BLaER1 treated with 17β-estradiol and CSF1 and Interleukin-3, amounts not matched to agents 10 nM and 100 nM (cell line): ENCODE measurements around the gene PCDHA6.
"Not testable (repeated sequence)": the region's sequence is repeated elsewhere in the genome, so short reads cannot be mapped to it uniquely, and the experiment has no call there.

Source experiments
- H3K27ac ChIP-seq, 11 experiments: shearing (Covaris generic); formaldehyde crosslinking; 2 replicates each; pipeline ENCODE4 v1.8.1; 2022
- H3K27me3 ChIP-seq, 11 experiments: shearing (Covaris generic); formaldehyde crosslinking; 2 replicates each; pipeline ENCODE4 v1.8.1; 2022
- H3K36me3 ChIP-seq, 11 experiments: shearing (Covaris generic); formaldehyde crosslinking; 2 replicates each; pipeline ENCODE4 v1.8.1; 2022
- H3K4me1 ChIP-seq, 10 experiments: shearing (Covaris generic); formaldehyde crosslinking; 2 replicates each; pipeline ENCODE4 v1.8.1; 2022
- H3K4me2 ChIP-seq, 11 experiments: shearing (Covaris generic); formaldehyde crosslinking; 2 replicates each; pipeline ENCODE4 v1.8.1; 2022
- H3K4me3 ChIP-seq, 10 experiments: shearing (Covaris generic); formaldehyde crosslinking; 2 replicates each; pipeline ENCODE4 v1.8.1; 2022
- H3K9ac ChIP-seq, 11 experiments: shearing (Covaris generic); formaldehyde crosslinking; 2 replicates each; pipeline ENCODE4 v1.8.1; 2022
- H3K9me3 ChIP-seq, 11 experiments: shearing (Covaris generic); formaldehyde crosslinking; replicated peaks in 1 of 11; 2 replicates each; pipeline ENCODE4 v1.8.1; 2022
- H4K20me1 ChIP-seq, 11 experiments: shearing (Covaris generic); formaldehyde crosslinking; 2 replicates each; pipeline ENCODE4 v1.8.1; 2022
- Cebpa-rat ChIP-seq, 11 experiments: shearing (Covaris generic); IDR thresholded peaks; 2 replicates each; pipeline ENCODE4 v1.8.1; 2022

The PCDHA6 gene

DNA sequence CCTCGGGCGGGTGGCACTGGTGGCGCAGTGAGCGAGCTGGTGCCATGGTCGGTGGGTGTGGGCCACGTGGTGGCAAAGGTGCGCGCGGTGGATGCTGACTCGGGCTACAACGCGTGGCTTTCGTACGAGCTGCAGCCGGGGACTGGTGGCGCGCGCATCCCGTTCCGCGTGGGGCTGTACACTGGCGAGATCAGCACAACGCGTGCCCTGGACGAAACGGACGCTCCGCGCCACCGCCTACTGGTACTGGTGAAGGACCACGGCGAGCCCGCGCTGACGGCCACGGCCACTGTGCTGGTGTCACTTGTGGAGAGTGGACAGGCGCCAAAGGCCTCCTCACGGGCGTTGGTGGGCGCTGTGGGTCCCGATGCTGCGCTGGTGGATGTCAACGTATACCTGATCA is 18.9 kb upstream of the PCDHA6 start:
- Histone ChIP-seq H3K4me3 (no peak overlapping the region), H3K9me3 (peaks cover 34 to 76% (median 42%) of the 10 kb centered on the region in 11 experiments), H3K27me3 (no peaks in the 10 kb centered on the region), H3K27ac (no peak overlapping the region), H3K4me1 (no peaks in the 10 kb centered on the region), H3K36me3 (no peaks in the 10 kb centered on the region), H4K20me1 (no peaks in the 10 kb centered on the region), H3K4me2 (no peak overlapping the region), H3K9ac (no peak overlapping the region)
- no peak for TF ChIP-seq Cebpa-rat (IDR thresholded peaks at IDR 0.05)

DNA sequence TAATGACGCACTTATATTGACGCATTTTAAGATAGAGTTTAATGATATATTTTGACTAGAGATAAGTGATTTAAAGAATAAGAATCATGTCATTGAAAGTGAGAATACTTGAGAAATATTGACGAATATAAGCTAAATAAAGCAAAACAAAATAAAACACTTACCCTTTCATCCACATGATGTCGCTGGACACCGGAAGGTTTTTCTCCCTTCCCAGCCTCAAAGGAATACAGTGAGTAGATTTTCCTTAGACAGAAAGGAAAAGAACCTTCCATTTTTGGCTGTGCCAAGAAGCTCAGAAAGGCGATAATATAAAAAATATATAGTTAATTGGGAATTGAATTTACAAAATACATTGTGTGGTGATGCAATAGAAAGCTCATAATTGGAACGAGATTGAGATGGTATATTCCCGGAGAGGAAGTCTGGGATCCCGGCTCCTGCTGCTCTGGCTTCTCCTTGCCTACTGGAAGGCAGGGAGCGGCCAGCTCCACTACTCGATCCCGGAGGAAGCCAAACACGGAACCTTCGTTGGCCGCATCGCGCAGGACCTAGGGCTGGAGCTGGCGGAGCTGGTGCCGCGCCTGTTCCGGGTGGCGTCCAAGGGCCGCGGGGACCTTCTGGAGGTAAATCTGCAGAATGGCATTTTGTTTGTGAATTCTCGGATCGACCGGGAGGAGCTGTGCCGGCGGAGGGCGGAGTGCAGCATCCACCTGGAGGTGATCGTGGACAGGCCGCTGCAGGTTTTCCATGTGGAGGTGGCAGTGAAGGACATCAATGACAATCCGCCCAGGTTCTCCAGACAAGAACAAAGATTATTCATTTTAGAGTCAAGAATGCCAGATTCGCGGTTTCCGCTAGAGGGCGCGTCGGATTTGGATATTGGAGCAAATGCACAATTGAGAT is 6.1 kb upstream of the PCDHA6 start, which contains the start of gene PCDHA5:
PCDHA5 (plus strand) TSS at position 239 of the 906 bp plus-strand sequence.
- H3K4me2 ChIP-seq = no peak within 1 kb of the TSS
- H3K4me1 ChIP-seq = no peaks in the 10 kb centered on the region
- H4K20me1 ChIP-seq = no peaks in the 10 kb centered on the region
- no peaks in the 10 kb centered on the region for H3K27me3 ChIP-seq
- TF ChIP-seq Cebpa-rat (IDR thresholded peaks at IDR 0.05) = no peak
- H3K27ac ChIP-seq = no peak within 1 kb of the TSS
- H3K36me3 ChIP-seq = no peaks in the 10 kb centered on the region
- peaks cover 27 to 46% (median 32%) of the 10 kb centered on the region in 11 experiments for H3K9me3 ChIP-seq
- H3K4me3 ChIP-seq = no peak within 1 kb of the TSS; a peak in 1 of 20 replicates
- H3K9ac ChIP-seq = no peak within 1 kb of the TSS

DNA sequence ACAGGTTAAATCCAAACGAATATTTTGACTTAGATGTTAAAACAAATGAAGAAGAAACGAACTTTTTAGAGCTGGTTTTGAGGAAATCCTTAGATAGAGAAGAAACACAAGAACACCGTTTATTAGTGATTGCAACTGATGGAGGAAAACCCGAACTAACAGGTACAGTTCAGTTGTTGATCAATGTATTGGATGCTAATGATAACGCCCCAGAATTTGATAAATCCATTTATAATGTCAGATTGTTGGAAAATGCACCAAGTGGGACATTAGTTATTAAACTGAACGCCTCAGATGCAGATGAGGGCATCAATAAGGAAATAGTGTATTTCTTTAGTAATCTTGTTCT is 5.5 kb upstream of the PCDHA6 start:
- Histone ChIP-seq H3K27ac (no peak overlapping the region), H3K36me3 (no peaks in the 10 kb centered on the region)

DNA sequence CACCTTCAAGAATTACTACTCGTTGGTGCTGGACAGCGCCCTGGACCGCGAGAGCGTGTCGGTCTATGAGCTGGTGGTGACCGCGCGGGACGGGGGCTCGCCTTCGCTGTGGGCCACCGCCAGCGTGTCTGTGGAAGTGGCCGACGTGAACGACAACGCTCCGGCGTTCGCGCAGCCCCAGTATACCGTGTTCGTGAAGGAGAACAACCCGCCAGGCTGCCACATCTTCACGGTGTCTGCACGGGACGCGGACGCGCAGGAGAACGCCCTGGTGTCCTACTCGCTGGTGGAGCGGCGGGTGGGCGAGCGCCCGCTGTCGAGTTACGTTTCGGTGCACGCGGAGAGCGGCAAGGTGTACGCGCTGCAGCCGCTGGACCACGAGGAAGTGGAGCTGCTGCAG is 4.8 kb upstream of the PCDHA6 start:
- not testable (repeated sequence) for H3K36me3 ChIP-seq, H3K27me3 ChIP-seq, H4K20me1 ChIP-seq, H3K9ac ChIP-seq, H3K4me1 ChIP-seq, H3K4me2 ChIP-seq, H3K27ac ChIP-seq, H3K4me3 ChIP-seq
- peaks cover 31 to 45% (median 36%) of the 10 kb centered on the region in 11 experiments for H3K9me3 ChIP-seq

More for the DNA sequence above, 5.5 kb upstream of the PCDHA6 start:
- Histone ChIP-seq H3K27me3 (no peaks in the 10 kb centered on the region), H3K4me3 (no peak overlapping the region), H3K4me1 (no peaks in the 10 kb centered on the region), H3K9ac (no peak overlapping the region), H4K20me1 (no peaks in the 10 kb centered on the region), H3K9me3 (peaks cover 27 to 40% (median 32%) of the 10 kb centered on the region in 11 experiments), H3K4me2 (no peak overlapping the region)
- no peak for TF ChIP-seq Cebpa-rat (IDR thresholded peaks at IDR 0.05)

DNA sequence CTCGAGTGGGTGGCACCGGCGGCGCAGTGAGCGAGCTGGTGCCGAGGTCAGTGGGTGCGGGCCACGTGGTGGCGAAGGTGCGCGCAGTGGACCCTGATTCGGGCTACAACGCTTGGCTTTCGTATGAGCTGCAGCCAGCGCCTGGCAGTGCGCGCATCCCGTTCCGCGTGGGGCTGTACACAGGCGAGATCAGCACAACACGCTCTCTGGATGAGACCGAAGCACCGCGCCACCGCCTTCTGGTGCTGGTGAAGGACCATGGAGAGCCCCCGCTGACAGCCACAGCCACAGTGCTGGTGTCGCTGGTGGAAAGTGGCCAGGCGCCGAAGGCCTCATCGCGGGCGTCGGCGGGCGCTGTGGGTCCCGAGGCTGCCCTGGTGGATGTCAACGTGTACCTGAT is 4.3 kb upstream of the PCDHA6 start:
- no peaks in the 10 kb centered on the region for H3K27me3 ChIP-seq
- no peak overlapping the region for H3K27ac ChIP-seq
- no peak overlapping the region for H3K9ac ChIP-seq
- H4K20me1 ChIP-seq = no peaks in the 10 kb centered on the region
- TF ChIP-seq Cebpa-rat (IDR thresholded peaks at IDR 0.05) = no peak
- H3K4me1 ChIP-seq = no peaks in the 10 kb centered on the region
- peaks cover 36 to 50% (median 41%) of the 10 kb centered on the region in 11 experiments for H3K9me3 ChIP-seq
- no peaks in the 10 kb centered on the region for H3K36me3 ChIP-seq
- H3K4me2 ChIP-seq = no peak overlapping the region
- no peak overlapping the region for H3K4me3 ChIP-seq

- H3K9ac ChIP-seq = no peak overlapping the region
- H3K9me3 ChIP-seq = peaks cover 31 to 49% (median 38%) of the 10 kb centered on the region in 11 experiments
- no peaks in the 10 kb centered on the region for H3K27me3 ChIP-seq
- H3K36me3 ChIP-seq = no peaks in the 10 kb centered on the region
- H3K4me1 ChIP-seq = no peaks in the 10 kb centered on the region
- H3K27ac ChIP-seq = no peak overlapping the region
- no peaks in the 10 kb centered on the region for H4K20me1 ChIP-seq
- H3K4me3 ChIP-seq = no peak overlapping the region
- H3K4me2 ChIP-seq = no peak overlapping the region
- TF ChIP-seq Cebpa-rat (IDR thresholded peaks at IDR 0.05) = no peak
Observed at GRCh38 chr5:140828362-140828737, 590 bp downstream of the PCDHA6 start.

GRCh38 chr5:140829511-140830501 is 2.0 kb downstream of the PCDHA6 start:
- H3K4me3 ChIP-seq, H4K20me1 ChIP-seq, H3K27ac ChIP-seq, H3K9ac ChIP-seq, H3K27me3 ChIP-seq, H3K4me2 ChIP-seq, H3K36me3 ChIP-seq, H3K4me1 ChIP-seq: not testable (repeated sequence)
- peaks cover 29 to 43% (median 33%) of the 10 kb centered on the region in 11 experiments for H3K9me3 ChIP-seq

DNA sequence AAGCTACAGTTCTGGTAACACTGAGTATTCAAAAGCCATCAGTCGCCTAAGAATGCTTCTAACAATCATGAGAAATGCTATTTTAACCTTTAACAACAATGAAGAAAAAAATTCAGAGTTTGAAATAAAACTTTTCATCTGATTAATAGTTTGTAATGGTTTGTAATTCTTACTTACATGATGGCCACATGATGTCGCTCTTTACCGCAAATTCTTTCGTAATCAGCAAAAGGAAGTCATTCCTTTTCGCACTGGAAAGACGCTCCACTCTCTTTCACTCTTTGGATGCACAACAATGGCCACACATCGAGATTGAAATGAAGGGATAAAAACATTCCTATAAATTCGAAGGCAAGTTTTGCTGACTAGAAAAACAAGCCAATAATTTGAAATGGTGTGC is 6.2 kb downstream of the PCDHA6 start, which contains the start of gene PCDHA7:
PCDHA7 (plus strand) TSS at position 277 of the 400 bp plus-strand sequence; CDS start at position 392, 115 bp downstream.
- no peak within 1 kb of the TSS for H3K4me3 ChIP-seq

DNA sequence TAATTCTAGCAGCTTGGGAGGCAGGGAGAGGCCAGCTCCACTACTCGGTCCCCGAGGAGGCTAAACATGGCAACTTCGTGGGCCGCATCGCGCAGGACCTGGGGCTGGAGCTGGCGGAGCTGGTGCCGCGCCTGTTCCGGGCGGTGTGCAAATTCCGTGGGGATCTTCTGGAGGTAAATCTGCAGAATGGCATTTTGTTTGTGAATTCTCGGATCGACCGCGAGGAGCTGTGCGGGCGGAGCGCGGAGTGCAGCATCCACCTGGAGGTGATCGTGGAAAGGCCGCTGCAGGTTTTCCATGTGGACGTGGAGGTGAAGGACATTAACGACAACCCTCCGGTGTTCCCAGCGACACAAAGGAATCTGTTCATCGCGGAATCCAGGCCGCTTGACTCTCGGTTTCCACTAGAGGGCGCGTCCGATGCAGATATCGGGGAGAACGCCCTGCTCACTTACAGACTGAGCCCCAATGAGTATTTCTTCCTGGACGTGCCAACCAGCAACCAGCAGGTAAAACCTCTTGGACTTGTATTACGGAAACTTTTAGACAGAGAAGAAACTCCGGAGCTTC is 6.8 kb downstream of the PCDHA6 start:
- not testable (repeated sequence) for H3K4me3 ChIP-seq

More for the DNA sequence above, 6.2 kb downstream of the PCDHA6 start, which contains the start of gene PCDHA7:
- H4K20me1 ChIP-seq = no peaks in the 10 kb centered on the region
- no peak within 1 kb of the TSS for H3K9ac ChIP-seq
- no peaks in the 10 kb centered on the region for H3K27me3 ChIP-seq
- H3K27ac ChIP-seq = no peak within 1 kb of the TSS
- no peaks in the 10 kb centered on the region for H3K36me3 ChIP-seq
- peaks cover 33 to 39% (median 36%) of the 10 kb centered on the region in 11 experiments for H3K9me3 ChIP-seq
- no peak for TF ChIP-seq Cebpa-rat (IDR thresholded peaks at IDR 0.05)
- no peak within 1 kb of the TSS; a peak in 1 of 22 replicates for H3K4me2 ChIP-seq
- no peaks in the 10 kb centered on the region for H3K4me1 ChIP-seq

More for the DNA sequence above, 6.8 kb downstream of the PCDHA6 start:
- H3K36me3 ChIP-seq, H3K4me1 ChIP-seq, H3K9ac ChIP-seq, H3K4me2 ChIP-seq, H3K27me3 ChIP-seq, H4K20me1 ChIP-seq, H3K27ac ChIP-seq: not testable (repeated sequence)
- H3K9me3 ChIP-seq = peaks cover 28 to 33% (median 31%) of the 10 kb centered on the region in 11 experiments
